HG03097 (cell line): ENCODE measurements around the gene TSPEAR.

ENCODE experiments used
- ATAC-seq: cut with Tn5 transposase; IDR thresholded peaks from one replicate; pipeline ENCODE4 v1.9.1; 2021; ENCODE audit not compliant: unreplicated experiment, low FRiP score

The TSPEAR gene

DNA sequence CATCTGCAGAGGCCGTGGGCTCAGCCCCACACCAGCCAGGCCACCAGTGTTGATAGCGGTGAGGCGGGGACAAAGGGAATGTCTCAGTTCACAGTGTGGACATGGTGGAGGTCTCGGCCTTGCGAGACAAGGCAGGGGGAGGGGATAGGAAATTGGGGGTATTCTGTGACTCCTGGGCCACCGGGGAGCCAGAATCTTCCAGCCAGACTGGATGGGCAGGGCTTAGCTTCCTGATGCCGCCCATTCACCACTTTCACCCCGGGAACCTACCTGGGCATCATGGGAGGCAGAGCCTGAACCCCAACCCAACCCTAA lies 251.0 kb downstream of the TSPEAR start:
- ATAC-seq: no peak

DNA sequence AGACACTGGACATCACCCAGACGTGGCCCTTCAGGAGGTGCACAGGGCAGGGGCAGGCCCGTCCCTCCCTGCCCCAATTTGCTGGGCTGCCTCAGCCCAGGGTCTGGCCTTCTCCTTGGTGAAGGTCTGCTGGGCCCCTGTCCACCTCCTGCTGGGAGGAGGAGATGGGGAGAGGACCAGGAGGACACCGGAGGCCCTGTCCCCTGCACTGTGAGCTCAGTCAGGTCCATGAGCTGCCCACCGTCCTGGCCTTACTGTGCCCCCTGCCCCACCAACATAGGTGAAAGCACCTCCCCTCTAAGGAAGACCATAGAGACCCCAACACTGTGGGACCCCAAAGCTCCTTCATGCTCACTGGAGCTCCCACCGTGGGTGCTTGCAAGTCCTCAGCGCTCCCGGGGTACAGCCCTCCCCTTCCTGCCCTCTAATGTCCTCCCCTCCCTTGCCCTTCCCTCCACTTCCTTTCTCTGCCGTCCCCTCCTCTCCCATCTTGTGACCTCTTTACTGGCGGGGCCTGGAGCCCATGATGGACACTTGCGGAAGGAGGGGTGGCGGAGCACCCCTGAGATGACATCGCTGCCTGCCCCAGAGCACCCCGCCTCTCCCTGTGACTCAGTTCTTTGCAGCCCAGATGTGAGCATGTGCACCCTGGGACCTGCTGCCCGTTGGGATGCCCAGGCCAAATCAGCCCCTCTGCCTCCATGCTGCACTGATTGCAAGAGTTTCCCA lies 251.5 kb downstream of the TSPEAR start:
- no peak for ATAC-seq

DNA sequence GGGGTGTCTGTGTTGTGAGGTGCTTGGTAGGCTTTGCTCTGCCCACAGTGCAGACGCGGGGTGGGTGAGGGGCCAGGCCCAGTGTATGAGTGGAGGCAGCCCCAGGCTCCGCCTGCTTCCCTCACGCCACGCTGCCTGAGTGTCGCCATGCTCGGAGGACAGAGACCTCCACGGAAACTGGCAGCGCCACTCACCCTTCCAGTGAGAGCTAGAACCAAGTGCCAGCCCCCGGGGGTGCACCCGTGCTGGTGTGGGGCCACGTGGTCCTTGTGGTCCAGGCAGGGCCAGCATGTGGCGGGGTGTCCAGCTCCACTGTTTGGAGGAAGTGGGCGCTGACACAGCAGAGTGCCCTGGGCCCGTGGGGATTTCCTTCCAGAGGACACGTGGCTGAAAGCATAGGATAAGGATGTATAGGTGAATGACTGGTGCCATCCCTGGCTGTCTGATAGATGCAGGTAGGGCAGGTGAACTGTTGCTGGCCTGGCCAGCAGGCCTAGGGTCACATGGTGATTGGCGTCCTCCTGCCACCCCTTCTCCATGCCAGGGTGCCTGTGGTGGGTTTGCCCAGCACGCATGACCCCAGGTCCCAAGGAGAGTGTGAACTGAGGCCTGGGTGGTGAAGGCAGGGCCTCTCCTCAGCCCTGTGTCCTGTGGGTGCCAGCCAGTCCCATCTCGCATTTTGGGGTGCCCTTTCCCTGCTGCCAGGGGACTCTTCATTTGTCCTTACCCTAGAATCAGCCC lies 252.2 kb downstream of the TSPEAR start:
- ATAC-seq: no peak

DNA sequence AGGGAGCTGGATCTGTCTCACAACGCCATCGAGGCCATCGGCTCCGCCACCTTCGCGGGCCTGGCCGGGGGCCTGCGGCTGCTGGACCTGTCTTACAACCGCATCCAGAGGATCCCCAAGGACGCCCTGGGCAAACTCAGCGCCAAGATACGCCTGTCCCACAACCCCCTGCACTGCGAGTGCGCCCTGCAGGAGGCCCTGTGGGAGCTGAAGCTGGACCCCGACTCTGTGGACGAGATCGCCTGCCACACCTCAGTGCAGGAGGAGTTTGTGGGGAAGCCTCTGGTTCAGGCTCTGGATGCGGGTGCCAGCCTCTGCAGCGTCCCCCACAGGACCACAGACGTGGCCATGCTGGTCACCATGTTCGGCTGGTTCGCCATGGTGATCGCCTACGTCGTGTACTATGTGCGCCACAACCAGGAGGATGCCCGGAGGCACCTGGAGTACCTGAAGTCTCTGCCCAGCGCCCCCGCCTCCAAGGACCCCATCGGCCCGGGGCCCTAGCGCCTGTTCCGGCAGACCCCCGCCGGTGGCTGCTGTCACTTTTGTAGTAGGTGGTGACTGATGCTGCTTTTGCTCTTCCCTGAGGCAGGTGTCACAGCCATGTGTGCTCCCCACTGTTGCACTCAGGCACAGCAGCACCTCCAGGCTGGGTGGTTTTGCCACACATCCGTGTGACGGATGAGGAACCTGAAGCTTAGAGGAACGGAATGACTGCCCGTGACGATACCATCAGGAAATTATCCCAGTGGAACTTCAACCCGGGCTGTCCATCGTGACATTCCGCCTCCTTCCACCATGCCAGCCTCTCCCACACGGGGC lies 254.2 kb downstream of the TSPEAR start:
- no peak for ATAC-seq

- ATAC-seq: no peak
These were observed 255.0 kb downstream of the TSPEAR start for GRCh38 chr21:44456214-44456914.

- no peak for ATAC-seq
These were observed 255.7 kb downstream of the TSPEAR start for GRCh38 chr21:44455524-44456213.

DNA sequence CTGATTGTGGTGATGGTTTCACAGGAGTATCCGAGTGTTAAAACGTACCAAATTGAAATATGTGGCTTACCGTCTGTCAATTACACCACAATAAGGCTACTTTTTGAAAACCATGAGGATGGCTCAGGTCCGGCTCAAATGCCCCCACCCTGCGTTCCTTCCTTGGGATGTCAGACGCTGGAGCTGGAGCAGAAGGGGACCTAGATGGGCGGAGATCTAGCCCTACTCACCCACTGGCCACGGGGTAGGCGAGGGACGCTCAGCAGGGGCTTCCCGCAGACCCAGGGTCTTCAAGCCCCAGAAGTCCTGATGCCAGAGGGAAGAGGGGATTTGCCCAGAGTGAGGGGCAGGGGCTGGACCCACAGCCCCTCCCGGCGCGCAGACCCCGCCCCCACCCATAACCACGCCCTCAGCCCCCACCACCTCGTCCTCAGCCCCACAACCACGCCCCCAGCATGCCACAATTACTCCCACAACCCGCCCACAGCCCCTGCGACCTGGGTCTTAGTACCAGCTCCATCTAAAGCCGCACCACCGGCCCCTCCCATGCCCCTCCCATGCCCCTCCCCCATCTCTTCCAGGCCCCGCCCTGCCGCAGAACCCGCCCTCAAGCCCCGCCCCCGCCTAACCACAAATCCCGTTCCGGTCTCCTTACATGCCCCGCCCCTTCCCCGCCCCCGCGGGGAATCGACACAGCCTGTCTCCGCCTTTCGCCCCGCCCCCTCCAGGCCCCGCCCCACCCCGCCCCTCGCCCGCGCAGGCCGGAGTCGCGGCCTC lies 256.4 kb downstream of the TSPEAR start, which contains the start of gene LRRC3:
Gene LRRC3 (plus strand): TSS at position 764 of the 777 bp plus-strand sequence. CDS start 1,135 bp downstream, outside the sequence.
- no peak for ATAC-seq

GRCh38 chr21:44454058-44454457 lies 257.3 kb downstream of the TSPEAR start:
- ATAC-seq: no peak

DNA sequence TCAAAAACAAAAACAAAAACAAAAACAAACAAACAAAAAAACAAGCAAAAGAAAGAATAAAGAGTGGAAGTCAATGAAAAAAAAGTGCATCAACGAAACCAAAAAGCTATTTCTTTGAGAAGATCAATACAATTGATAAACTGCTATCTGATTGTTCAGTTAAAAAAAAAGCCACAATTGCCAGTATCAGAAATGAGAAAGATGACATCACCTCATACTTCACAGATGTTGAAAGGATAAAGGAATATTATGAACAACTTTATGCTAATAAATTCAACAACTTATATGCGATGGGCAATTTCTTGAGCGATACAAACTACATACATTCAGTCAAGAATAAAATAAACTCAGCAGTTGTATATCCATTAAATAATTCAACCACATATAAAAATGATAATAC lies 258.3 kb downstream of the TSPEAR start:
- no peak for ATAC-seq

GRCh38 chr21:44450999-44451398 lies 260.4 kb downstream of the TSPEAR start:
- ATAC-seq: no peak

- no peak for ATAC-seq
These were observed 261.0 kb downstream of the TSPEAR start for GRCh38 chr21:44450402-44450801.

DNA sequence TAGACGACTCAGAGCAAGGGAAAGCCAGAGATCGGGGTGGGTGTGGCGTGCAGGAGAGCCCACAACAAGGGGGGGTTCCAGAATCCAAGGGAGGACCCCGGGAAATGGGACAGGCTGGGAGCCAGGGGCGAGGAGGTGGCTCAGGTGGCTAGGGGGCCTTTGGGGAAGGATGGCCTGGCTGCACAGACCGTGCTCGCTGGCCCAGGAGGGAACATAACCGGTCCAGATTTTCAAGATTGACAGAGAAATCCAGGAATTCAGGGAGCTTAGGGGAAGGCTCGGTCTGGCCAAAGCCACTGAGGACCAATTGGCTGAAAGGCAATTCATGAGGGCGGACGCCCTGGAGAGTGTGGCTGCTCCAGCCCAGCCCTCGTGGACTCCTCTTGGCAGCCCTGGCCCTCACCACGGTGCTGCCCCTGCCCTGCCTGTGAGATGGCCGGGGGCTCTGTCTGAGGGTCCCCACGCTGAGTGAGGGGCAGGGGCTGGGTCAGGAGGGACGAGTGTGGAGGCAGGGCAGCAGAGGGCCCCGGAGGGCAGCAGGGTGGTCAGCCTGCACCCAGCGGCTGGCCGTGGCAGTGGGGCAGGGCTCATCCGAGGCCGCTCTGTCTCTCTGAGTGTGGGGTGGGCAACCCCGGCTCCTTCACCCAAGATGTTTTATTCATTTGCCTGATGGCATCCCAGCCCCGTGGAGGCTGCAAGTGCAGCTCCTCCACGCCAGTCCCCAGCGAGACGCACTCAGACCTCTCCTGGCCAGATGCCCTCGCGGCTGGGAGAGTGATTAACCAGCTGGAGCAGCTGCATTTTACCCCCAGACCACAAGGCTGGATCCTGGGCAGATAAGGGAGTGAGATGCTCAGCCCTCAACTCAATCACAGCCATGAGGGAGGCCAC lies 261.7 kb downstream of the TSPEAR start:
- no peak for ATAC-seq

GRCh38 chr21:44448651-44449131 lies 262.7 kb downstream of the TSPEAR start:
- ATAC-seq: no peak
